HG02973 (cell line): ENCODE results near the gene RUNX1.
A peak's percentile ranks its signal among the peaks of the same experiment; 100 is the strongest.

ENCODE experiments used
- ATAC-seq: cut with Tn5 transposase; IDR thresholded peaks from one replicate; pipeline ENCODE4 v1.9.1; 2021; ENCODE audit warnings: moderate library complexity; ENCODE audit not compliant: unreplicated experiment

The RUNX1 gene

DNA sequence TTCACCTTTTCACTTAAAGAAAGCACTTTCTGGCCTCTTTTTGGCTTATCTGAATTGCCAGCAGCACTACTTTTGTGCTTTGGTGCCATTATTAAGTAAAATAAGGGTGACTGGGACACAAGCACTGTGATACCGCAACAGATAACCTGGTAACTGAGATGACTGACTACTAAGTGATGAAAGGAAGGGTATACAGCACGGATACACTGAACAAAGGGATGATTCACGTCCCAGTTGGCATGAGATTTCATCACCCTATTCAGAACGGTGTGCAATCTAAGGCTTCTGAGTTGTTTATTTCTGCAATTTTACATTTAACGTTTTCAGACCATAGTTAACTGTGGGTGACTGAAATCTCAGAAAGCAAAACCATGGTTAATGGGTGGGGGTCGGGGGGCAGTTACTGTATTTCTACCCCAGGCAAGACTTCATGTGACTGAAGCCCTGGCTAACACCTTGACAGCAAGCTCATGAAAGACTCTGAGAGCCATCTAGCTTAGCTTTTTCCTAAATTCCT, 277.5 kb downstream of the RUNX1 start:
- no peak for ATAC-seq

DNA sequence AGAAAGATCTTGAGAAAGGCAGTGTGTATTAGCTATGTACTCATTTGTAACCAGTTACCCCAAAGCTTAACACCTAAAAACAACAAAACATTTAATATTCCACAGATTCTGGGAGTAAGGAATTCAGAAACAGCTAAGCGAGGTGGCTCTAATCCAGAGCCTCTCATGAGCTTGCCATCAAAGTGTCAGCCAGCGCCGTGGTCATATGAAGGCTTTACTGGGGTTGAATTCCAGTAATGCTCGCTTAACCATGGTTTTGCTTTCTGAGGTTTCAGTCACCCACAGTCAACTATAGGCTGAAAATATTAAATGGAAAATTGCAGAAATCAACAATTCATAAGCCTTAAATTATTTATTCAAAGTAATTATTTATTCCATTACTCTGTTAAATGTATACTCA, 278.5 kb downstream of the RUNX1 start:
- ATAC-seq = no peak

DNA sequence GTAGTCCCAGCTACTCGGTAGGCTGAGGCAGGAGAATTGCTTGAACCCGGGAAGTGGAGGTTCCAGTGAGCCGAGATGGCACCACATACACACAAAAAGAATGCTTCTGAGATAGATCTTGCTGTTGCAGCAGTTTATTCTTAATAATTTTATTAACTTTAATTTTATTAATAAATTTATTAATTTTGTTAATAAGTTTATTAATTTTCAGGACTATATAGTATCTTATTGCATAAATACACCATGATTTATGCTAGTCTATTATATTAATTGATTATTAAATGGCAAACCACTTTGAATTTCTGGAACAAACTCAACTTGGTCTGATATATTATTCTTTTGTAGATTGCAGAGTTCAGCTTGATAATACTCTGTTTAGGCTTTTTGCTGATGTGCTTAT, 280.8 kb downstream of the RUNX1 start:
- ATAC-seq = no peak

DNA sequence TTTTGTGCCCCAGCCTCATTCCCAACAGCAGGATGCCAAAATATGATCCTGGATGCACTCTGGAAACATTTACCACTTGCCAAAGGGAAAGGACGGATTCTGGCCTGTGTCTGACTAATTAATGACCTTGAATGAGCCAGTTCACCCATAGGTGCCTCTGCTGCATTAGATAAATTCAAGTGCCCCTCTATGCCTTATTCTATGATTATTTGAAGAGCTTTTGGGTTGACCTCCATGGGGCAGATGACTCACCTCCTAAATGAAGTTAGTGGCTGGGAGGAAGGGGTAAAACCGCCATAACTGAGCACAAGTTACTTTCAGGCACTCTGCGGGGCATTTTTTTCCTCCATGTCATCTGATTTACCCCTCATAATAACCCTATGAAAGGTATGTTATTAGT, 282.2 kb downstream of the RUNX1 start:
- ATAC-seq = no peak

DNA sequence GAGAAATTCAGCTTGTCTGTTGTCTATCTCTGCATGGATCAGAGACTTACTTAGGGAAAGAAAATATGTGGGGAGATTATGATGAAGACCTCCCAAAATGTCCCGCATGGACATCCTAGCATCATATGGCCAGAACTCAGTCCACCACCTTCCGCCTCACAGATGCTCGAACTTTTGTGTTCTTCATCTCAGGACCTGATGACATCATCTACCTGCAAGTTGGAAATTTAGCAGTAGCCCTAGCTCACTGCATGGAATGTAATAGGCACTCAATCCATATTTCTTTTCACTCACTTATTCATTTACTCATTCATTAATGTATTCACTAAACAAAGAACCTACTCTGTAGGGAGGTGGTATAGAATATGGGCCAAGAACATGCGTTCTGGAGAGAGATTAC, 283.5 kb downstream of the RUNX1 start:
- no peak for ATAC-seq

DNA sequence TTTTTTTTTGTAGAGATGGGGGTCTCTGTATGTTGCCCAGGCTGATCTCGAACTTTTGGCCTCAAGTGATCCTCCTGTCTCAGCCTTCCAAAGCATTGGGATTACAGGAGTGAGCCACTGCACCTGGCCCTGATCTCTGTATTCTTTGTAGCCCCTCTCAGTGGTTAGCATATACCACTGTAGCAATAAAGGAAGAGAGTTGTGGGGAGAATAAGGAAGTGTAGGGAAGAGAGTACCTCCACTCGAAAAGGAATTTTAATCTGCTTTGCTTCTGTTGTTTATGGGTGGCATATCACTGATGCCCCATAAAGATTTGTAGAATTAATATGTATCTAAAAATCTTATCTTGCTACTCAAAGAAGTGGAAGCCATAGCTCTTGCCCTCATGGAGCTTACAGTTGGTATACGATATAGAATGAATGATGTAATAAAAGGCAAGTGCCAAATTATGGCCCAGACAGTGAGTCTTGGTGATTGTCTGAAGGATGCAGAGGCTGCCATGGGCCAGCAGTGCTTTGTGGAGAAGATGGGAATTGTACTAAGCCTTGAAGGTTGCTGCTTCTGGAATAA, 284.3 kb downstream of the RUNX1 start:
- no peak for ATAC-seq

DNA sequence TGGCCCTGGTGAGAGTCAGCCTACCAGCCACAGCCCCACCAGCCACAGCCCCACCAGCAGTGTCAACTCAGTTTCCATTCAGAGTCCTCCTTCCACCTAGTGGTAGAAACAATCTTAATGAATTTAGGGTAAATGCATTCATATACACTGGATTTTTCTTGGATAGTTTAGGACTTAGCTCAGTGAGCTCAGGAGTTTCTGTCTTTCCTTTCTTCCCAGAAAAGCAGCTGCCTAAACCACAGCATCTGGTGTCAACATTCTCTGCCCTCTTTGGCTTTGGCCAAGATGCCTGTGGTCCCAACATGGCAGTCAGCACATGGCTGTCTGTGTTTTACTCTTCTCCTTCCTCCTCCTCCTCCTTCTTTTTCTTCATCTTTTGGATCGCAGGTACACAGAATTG, 286.3 kb downstream of the RUNX1 start:
- ATAC-seq = no peak

DNA sequence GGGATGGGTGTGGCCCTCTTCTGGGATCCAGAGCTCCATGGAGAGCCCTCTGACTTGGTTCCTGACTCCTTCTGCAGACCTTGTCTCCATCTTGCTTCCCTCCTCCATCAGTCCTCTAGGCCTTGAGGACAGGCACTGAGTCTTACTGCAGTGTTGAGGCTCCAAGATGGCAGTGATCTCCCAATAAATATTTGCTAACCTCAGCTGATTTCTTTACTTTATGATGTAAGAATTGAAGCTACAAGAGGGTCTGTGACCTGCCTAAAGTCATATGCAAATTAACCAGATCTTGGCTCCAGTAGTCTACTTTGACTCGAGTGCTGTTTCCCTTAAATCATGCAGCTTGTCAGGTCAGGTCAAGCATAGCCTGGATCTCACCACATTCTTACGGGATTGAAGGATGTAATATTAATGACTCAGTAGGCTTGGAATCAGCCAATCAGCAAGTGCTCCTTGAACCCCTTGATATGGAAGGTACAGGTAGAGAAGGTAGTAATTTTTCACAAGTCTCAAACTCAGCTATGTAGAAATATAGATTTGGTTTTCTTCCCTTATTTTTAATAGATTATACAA, 287.3 kb downstream of the RUNX1 start:
- ATAC-seq = no peak

DNA sequence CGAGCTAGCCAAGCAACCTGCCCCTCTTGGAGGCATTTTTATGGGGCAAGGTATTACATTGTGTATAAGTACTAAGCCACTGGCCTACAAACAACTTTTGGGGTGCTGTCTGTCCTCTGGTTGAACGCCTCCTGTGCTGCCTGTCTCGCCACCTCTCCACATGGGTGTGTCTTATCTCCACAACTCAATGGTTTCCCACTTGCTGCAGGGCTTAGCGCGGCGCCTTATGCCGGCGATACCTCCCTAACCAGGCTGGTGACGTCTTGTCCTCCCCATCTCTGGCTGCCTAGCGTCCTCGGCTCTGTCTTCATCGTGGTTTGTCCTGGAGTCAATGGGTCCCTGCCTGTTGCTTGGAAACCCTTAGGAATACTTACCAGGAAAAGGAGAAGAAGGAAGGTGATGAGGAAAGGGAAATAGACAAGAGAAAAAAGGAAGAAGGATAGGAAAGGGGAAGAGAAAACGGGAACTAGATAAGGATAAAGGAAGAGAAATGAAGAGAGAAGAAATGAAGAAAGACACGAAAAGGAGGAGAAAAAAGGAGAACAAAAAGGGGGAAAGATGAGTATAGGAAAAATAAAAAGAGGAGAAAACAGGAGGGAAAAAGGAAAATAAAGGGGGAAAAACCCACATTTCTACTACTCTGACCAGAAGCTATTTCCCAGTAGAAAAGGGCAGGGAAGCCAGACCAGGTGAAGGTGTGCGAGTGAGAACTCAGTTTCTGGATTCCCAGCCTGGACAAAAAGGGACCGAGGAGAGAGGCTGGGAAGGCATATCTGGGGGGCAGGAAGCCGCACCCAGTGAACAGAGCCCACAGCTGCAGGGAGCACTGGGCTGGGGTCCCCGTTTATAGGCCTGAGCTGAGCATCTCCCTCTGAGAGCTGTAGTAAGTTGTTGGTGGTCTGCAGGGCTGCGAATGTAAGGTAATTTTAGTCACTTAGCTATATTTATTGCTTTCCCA, 294.1 kb downstream of the RUNX1 start:
- no peak for ATAC-seq

DNA sequence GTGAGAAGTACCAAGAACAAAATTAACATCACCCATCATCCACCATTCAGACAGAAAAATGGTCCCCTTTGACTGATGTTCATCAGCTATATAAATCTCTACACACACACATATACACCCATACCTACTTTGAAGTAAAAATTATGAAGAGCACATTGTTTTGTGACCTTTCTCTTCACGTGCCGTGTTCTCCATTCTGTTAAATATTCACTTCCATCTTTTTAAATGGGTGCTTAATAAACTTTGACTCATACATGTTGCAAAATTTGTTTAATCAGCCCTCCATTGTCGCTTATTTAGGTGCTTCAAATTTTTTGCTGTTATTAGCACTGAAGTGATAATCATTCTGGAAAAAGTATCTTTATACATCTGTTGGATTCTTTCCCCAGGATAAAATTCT, 300.2 kb downstream of the RUNX1 start:
- no peak for ATAC-seq

DNA sequence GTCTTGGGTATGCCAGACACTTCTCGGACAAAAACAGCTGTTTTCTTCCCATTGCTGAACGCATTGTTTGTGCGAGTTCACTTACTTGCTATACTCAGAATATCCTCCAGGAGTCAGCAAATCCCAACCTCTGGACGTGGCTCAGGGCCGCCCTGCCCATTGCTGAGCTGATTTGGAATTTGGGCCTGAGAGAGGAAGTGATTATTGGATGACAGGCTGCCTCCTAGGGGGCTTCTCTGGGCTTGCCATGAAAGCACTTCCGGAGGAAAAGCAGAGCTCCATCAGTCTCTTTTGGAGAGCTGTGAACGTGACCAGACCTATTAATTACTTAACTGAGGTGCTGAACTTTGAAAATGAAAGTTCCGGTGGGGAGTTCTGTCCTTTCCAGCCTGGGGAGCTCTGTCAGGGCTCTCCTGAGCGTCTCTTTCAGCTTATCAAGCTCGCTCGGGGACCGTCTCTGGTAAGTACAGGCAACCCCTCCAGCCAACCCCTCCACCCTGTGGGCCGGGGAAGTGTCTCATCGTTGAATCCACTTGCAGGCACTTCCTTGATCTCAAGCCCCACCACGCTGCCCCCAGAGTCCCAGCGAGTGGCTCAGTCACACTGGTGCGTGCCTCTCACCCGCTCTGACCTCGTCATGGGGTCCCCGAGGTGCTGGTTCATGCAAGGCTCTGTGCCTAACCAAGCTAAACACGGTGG, 303.4 kb downstream of the RUNX1 start:
- ATAC-seq = peak; percentile 82

DNA sequence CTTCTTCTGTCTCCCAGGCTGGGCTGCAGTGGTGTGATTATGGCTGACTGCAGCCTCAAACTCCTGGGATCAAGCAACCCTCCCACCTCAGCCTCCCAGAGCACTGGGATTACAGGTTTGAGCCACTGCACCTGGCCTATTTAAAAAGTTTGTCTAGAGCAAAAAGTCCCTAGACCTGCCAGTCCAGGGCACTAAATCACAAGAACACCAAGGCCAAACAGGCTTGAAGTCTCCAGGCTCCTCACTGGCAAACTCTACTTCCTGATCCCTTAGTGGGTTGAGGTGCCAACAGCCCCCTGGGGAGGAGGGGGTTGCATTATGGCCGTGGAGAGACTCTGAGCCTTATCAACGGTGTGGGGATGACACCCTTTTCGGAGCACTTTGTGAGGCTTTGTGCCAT, 304.3 kb downstream of the RUNX1 start:
- ATAC-seq = no peak

DNA sequence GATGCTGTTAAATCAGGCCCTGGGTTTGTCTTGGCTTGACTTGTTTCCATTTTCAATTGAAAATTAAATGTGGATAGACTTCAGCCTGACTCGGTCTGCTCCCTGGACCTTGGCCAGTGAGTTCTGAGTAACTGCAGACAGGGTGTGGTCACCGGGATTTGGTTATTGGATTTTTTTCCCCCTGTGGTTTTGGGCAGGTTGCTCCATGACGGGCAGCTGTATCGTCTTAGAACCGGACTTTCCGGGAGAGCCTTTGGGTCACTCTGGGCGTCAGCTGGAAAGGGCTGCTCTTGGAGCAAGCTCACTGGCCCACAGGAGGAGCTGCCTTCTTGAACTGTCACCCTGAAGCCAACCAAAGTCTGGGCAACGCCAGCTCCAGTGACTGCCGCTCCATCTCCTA, 305.3 kb downstream of the RUNX1 start:
- no peak for ATAC-seq

DNA sequence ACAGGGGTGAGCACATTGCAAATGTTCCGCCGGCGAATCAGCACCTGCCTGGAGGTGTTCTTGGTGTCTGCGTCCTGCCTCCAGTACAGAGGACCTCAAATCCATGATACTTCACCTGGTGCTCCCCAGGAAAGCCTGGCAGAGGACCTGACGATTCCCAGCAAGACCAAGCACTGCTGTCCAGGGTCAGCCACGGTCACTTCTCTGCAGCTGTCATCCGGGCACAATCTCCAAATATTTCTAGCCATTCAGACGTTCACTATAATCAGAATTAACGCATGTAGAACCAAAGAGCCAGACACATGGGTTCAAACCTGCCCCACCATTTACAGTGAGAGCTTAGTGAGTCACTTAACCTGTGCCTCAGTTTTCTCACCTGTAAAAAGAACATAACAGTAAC, 305.8 kb downstream of the RUNX1 start:
- no peak for ATAC-seq

DNA sequence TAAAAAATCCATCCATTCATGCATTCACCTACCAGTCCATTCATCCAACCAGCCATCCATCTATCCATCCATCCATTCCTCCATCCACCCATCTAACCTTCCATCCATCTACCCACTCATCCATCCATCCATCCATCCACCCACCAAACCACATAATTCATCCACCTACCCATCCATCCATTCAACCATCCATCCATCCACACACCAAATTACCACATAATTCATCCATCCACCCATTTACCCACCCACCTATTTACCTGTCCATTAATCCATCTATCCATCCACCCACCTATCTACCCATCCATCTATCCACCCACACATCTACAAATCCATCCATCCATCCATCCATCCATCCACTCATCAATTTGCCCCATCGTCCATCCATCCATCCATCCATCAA, 308.9 kb downstream of the RUNX1 start:
- no peak for ATAC-seq
